Mucosa of descending colon (tissue), 3 donors: Measurements from ENCODE around the gene AKAP7. TPM values are rescaled to one million over a fixed set of nuclear protein-coding genes. Genes with fewer than 3 reads are reported as not detected.

Experiments used
- ATAC-seq: fragments of 200-7000 bp; cut with Tn5 transposase; one replicate; pipeline ENCODE4 v1.9.1; 2020; ENCODE audit warnings: mild to moderate bottlenecking, moderate library complexity
- DNase-seq, 3 donors: peaks; one replicate each; pipeline ENCODE4 v3.0.0-alpha.2; 2020
- H3K36me3 ChIP-seq: fragments of 200-600 bp; one replicate; pipeline ENCODE4 v1.8.0; 2021; ENCODE audit warnings: low read depth, mild to moderate bottlenecking
- H3K4me1 ChIP-seq: fragments of 200-600 bp; one replicate; pipeline ENCODE4 v1.8.0; 2021; ENCODE audit warnings: low read depth, mild to moderate bottlenecking
- H3K4me3 ChIP-seq: fragments of 200-600 bp; one replicate; pipeline ENCODE4 v1.8.0; 2021; ENCODE audit warnings: mild to moderate bottlenecking
- H3K9me3 ChIP-seq: fragments of 200-600 bp; one replicate; pipeline ENCODE4 v1.8.0; 2021; ENCODE audit warnings: mild to moderate bottlenecking
- CTCF ChIP-seq: fragments of 200-600 bp; IDR thresholded peaks from one replicate; pipeline ENCODE4 v1.8.0; 2022; ENCODE audit warnings: antibody characterized with exemption, mild to moderate bottlenecking
- intact Hi-C, 2 donors: fragments of 100-400 bp; cut with DNase I in 1 of 2; cut with micrococcal nuclease in 1 of 2; formaldehyde crosslinking; loops; one replicate each; pipeline versions ENCODE4 v1.11.0 to v1.11.1; 2022; cut with DNase I, micrococcal nuclease
- total RNA-seq, 3 donors: library from RNA; stranded (reverse); fragmentation: NEBNext Ultra II Directional in 2 of 3; extraction: Animal tissue kit (Norgen Biotek cat#: 25700) in 2 of 3; gene quantifications; one replicate each; pipeline versions ENCODE4 v1.2.1 to v1.2.4, GENCODE V29; 2021 to 2023
- donor health status: DM: no; HTN: no; CAD: no; lungs with moderate emphysema.
- donor health status: DM: no; HTN: no; CAD: no.
- donor health status: DM: no; HTN: yes; CAD: no.

AKAP7 gene
- total RNA-seq, 3 donors from 2014 or later, result 13.0 to 21.9 (median 15.3) TPM

GRCh38 chr6:131206463-131207251 is 71.4 kb downstream of the AKAP7 start:
- ATAC-seq (no peak), DNase-seq (no peak)
- Histone ChIP-seq H3K36me3 (no peaks in the 10 kb centered on the region), H3K9me3 (no peaks in the 10 kb centered on the region), H3K4me3 (no peak overlapping the region), H3K4me1 (no peaks in the 10 kb centered on the region)
- no peak for TF ChIP-seq CTCF
- intact Hi-C loops, result no loop called here

GRCh38 chr6:131208787-131209186 is 73.5 kb downstream of the AKAP7 start:
- DNase-seq, result no peak
- intact Hi-C loops, result no loop called here
- H3K36me3 ChIP-seq, result no peaks in the 10 kb centered on the region
- no peaks in the 10 kb centered on the region for H3K9me3 ChIP-seq
- TF ChIP-seq CTCF, result no peak
- ATAC-seq, result peak; percentile 51
- H3K4me1 ChIP-seq, result no peaks in the 10 kb centered on the region
- no peak overlapping the region for H3K4me3 ChIP-seq

- Histone ChIP-seq H3K4me3 (no peak overlapping the region), H3K9me3 (no peaks in the 10 kb centered on the region), H3K4me1 (no peaks in the 10 kb centered on the region), H3K36me3 (no peaks in the 10 kb centered on the region)
- ATAC-seq (no peak), DNase-seq (no peak)
- intact Hi-C loops, result no loop called here
- TF ChIP-seq CTCF, result no peak
Measured at GRCh38 chr6:131210469-131210868, 75.2 kb downstream of the AKAP7 start.

- no peak for DNase-seq
- TF ChIP-seq CTCF, result no peak
- Histone ChIP-seq H3K9me3 (no peaks in the 10 kb centered on the region), H3K4me3 (no peak overlapping the region), H3K4me1 (no peaks in the 10 kb centered on the region), H3K36me3 (no peaks in the 10 kb centered on the region)
- no peak for ATAC-seq
- intact Hi-C loops, result no loop called here
Measured at GRCh38 chr6:131212024-131212423, 76.8 kb downstream of the AKAP7 start.

- DNase-seq, result no peak
- intact Hi-C loops, result no loop called here
- Histone ChIP-seq H3K4me1 (no peaks in the 10 kb centered on the region), H3K36me3 (no peaks in the 10 kb centered on the region), H3K4me3 (no peak overlapping the region), H3K9me3 (no peaks in the 10 kb centered on the region)
- TF ChIP-seq CTCF, result no peak
- no peak for ATAC-seq
Measured at GRCh38 chr6:131212913-131213312, 77.6 kb downstream of the AKAP7 start.
